Astrocyte (in vitro differentiated cells and primary cell): ENCODE results near the gene SSBP1. TPM values are rescaled to one million over a fixed set of nuclear protein-coding genes. Genes with fewer than 3 reads are reported as not detected.

Experiments
- DNase-seq: peaks from one replicate; pipeline ENCODE4 v3.0.0-alpha.2; 2010; ENCODE audit warnings: low read depth
- FAIRE-seq: peaks from 2 replicates; lab custom pipeline; 2011; peaks lifted over from hg19 to GRCh38; lab: Jason Lieb, UNC
- H2AFZ ChIP-seq: 2 replicates; pipeline ENCODE4 v1.6.0; 2012; ENCODE audit warnings: low read depth, low read length, inconsistent platforms
- H3K27ac ChIP-seq: 2 replicates; pipeline ENCODE4 v1.5.1; 2011; ENCODE audit warnings: low read depth, low read length, inconsistent platforms
- H3K27me3 ChIP-seq: 2 replicates; pipeline ENCODE4 v1.6.0; 2011; ENCODE audit warnings: low read length, inconsistent platforms; ENCODE audit not compliant: insufficient read depth
- H3K36me3 ChIP-seq: 2 replicates; pipeline ENCODE4 v1.5.1; 2011; ENCODE audit warnings: low read length, inconsistent platforms; ENCODE audit not compliant: insufficient read depth
- H3K4me1 ChIP-seq: 2 replicates; pipeline ENCODE4 v1.5.1; 2011; ENCODE audit warnings: low read length, inconsistent platforms; ENCODE audit not compliant: insufficient read depth
- H3K4me2 ChIP-seq: 2 replicates; pipeline ENCODE4 v1.6.0; 2012; ENCODE audit warnings: low read length, inconsistent platforms
- H3K4me3 ChIP-seq: 2 replicates; pipeline ENCODE4 v1.5.1; 2011; ENCODE audit warnings: low read depth, mild to moderate bottlenecking, low read length, inconsistent platforms; ENCODE audit not compliant: insufficient read depth
- H3K79me2 ChIP-seq: 2 replicates; pipeline ENCODE4 v1.6.0; 2012; ENCODE audit warnings: mild to moderate bottlenecking, low read length, inconsistent platforms; ENCODE audit not compliant: insufficient read depth
- H3K9ac ChIP-seq: 2 replicates; pipeline ENCODE4 v1.6.0; 2012; ENCODE audit warnings: mild to moderate bottlenecking, low read length, inconsistent platforms
- H3K9me3 ChIP-seq: 2 replicates; pipeline ENCODE4 v1.5.1; 2012; ENCODE audit warnings: low read depth, mild to moderate bottlenecking, low read length, inconsistent platforms; ENCODE audit not compliant: insufficient read depth
- H4K20me1 ChIP-seq: 2 replicates; pipeline ENCODE4 v1.6.0; 2012; ENCODE audit warnings: low read length, inconsistent platforms; ENCODE audit not compliant: insufficient read depth
- H3K27ac Mint-ChIP-seq: one replicate; pipeline ENCODE4 v1.8.0; 2021; ENCODE audit warnings: mild to moderate bottlenecking, mixed read lengths; ENCODE audit not compliant: unreplicated experiment
- H3K27me3 Mint-ChIP-seq: one replicate; pipeline ENCODE4 v1.8.0; 2021; ENCODE audit warnings: low read depth, mixed read lengths; ENCODE audit not compliant: unreplicated experiment
- H3K36me3 Mint-ChIP-seq: one replicate; pipeline ENCODE4 v1.8.0; 2021; ENCODE audit warnings: low read depth, mixed read lengths; ENCODE audit not compliant: unreplicated experiment
- H3K4me1 Mint-ChIP-seq: one replicate; pipeline ENCODE4 v1.8.0; 2021; ENCODE audit warnings: low read depth, mixed read lengths; ENCODE audit not compliant: unreplicated experiment
- H3K4me3 Mint-ChIP-seq: one replicate; pipeline ENCODE4 v1.8.0; 2021; ENCODE audit warnings: mild to moderate bottlenecking, moderate library complexity, mixed read lengths; ENCODE audit not compliant: unreplicated experiment
- H3K9me3 Mint-ChIP-seq: one replicate; pipeline ENCODE4 v1.8.0; 2021; ENCODE audit warnings: mild to moderate bottlenecking, mixed read lengths; ENCODE audit not compliant: unreplicated experiment
- CTCF ChIP-seq: IDR thresholded peaks from 2 replicates; pipeline ENCODE4 v1.5.1; 2011; ENCODE audit warnings: low read depth, mild to moderate bottlenecking, inconsistent platforms, low read length, moderate library complexity; ENCODE audit not compliant: insufficient read depth
- EZH2 ChIP-seq: IDR thresholded peaks from 2 replicates; pipeline ENCODE4 v1.6.1; 2012; ENCODE audit warnings: mild to moderate bottlenecking, low read length, inconsistent platforms; ENCODE audit not compliant: insufficient read depth
- total RNA-seq: library from RNA; stranded (reverse); gene quantifications from 2 replicates; pipeline ENCODE4 v1.2.1, GENCODE V29; 2021

SSBP1 gene
- total RNA-seq, 1 donor from 2014 or later, result 146 TPM

DNA sequence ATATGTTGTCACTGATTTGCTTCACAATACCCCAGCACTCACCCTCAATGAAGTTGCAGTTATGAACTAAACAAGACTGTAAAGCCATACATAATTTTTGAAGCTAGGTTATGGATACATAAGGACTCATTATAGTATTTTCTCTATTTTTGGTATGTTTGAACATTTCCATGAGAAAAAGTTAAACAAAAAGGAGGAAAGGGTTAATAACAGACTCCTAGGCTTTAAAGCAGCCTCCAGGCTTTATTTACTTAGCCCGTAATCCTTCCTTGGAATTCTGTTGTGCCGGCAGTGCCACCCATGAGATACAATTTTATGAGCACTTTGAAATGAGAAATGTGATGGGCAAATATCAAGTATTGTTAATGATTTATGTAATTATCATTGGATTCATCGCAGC is 34.0 kb upstream of the SSBP1 start:
- H3K4me2 ChIP-seq, result no peak overlapping the region
- peaks cover 6% of the 10 kb centered on the region for H4K20me1 ChIP-seq
- Mint-ChIP-seq H3K4me1 (peaks cover 21% of the 10 kb centered on the region), H3K9me3 (peaks cover 3% of the 10 kb centered on the region), H3K36me3 (no peaks in the 10 kb centered on the region), H3K27me3 (peaks cover 17% of the 10 kb centered on the region), H3K4me3 (no peak overlapping the region), H3K27ac (no peak overlapping the region)
- peaks cover 10% of the 10 kb centered on the region for H3K79me2 ChIP-seq
- H3K4me3 ChIP-seq, result no peak overlapping the region
- DNase-seq, result no peak
- no peak overlapping the region for H3K9ac ChIP-seq
- no peak overlapping the region for H3K27ac ChIP-seq
- TF ChIP-seq EZH2 (no peak), CTCF (no peak)
- H3K27me3 ChIP-seq, result no peaks in the 10 kb centered on the region
- FAIRE-seq, result no peak
- H2AFZ ChIP-seq, result no peak overlapping the region
- no peaks in the 10 kb centered on the region for H3K36me3 ChIP-seq
- H3K9me3 ChIP-seq, result no peaks in the 10 kb centered on the region
- H3K4me1 ChIP-seq, result peaks cover 13% of the 10 kb centered on the region

DNA sequence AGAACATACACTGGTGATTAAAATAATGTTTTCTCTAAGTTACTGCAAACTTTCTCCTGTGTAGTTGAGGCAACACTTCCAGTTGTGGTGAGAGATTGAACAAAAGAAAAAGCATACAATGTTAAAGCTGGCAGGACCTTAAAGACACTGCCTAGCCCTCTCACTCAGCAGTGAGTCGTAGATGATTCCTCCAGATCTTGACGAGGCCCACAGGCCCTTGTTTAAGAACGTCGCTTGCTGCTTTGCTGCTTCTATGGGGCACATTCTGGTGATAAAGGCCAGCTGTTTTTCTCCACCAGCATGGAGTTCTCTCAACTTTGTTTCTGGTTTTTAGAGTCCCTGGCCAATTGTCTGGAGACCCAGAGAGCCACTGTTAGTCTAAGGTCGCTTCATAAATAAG is 33.4 kb upstream of the SSBP1 start:
- Histone ChIP-seq H4K20me1 (peaks cover 6% of the 10 kb centered on the region), H3K9me3 (no peaks in the 10 kb centered on the region), H3K79me2 (peaks cover 4% of the 10 kb centered on the region), H3K36me3 (no peaks in the 10 kb centered on the region), H3K9ac (no peak overlapping the region), H3K27ac (no peak overlapping the region), H3K27me3 (no peaks in the 10 kb centered on the region), H3K4me1 (peaks cover 13% of the 10 kb centered on the region), H3K4me2 (no peak overlapping the region), H3K4me3 (no peak overlapping the region), H2AFZ (no peak overlapping the region)
- Mint-ChIP-seq H3K36me3 (no peaks in the 10 kb centered on the region), H3K9me3 (peaks cover 3% of the 10 kb centered on the region), H3K4me3 (no peak overlapping the region), H3K27me3 (peaks cover 17% of the 10 kb centered on the region), H3K4me1 (peaks cover 17% of the 10 kb centered on the region), H3K27ac (no peak overlapping the region)
- no peak for FAIRE-seq
- DNase-seq, result no peak
- no peak for TF ChIP-seq EZH2
- no peak for TF ChIP-seq CTCF

GRCh38 chr7:141706239-141707064 is 31.7 kb upstream of the SSBP1 start:
- no peak for FAIRE-seq
- Histone ChIP-seq H3K4me3 (no peak overlapping the region), H3K4me1 (peaks cover 7% of the 10 kb centered on the region), H2AFZ (no peak overlapping the region), H3K36me3 (no peaks in the 10 kb centered on the region), H3K27me3 (no peaks in the 10 kb centered on the region), H3K27ac (no peak overlapping the region), H3K9me3 (no peaks in the 10 kb centered on the region), H4K20me1 (no peaks in the 10 kb centered on the region), H3K4me2 (no peak overlapping the region), H3K79me2 (no peaks in the 10 kb centered on the region), H3K9ac (no peak overlapping the region)
- no peak for TF ChIP-seq CTCF
- no peak for TF ChIP-seq EZH2
- Mint-ChIP-seq H3K36me3 (no peaks in the 10 kb centered on the region), H3K27ac (no peak overlapping the region), H3K9me3 (peaks cover 3% of the 10 kb centered on the region), H3K4me3 (no peak overlapping the region), H3K27me3 (peaks cover 17% of the 10 kb centered on the region), H3K4me1 (peaks cover 5% of the 10 kb centered on the region)
- DNase-seq, result no peak
